Astrocyte (in vitro differentiated cells and primary cell): Measurements from ENCODE around the gene LRRC61.

Experiments
- CTCF ChIP-seq: IDR thresholded peaks from 2 replicates; pipeline ENCODE4 v1.5.1; 2011; ENCODE audit warnings: low read depth, mild to moderate bottlenecking, inconsistent platforms, low read length, moderate library complexity; ENCODE audit not compliant: insufficient read depth
- EZH2 ChIP-seq: IDR thresholded peaks from 2 replicates; pipeline ENCODE4 v1.6.1; 2012; ENCODE audit warnings: mild to moderate bottlenecking, low read length, inconsistent platforms; ENCODE audit not compliant: insufficient read depth

GRCh38 chr7:150367677-150368095, 44.5 kb downstream of the LRRC61 start:
- TF ChIP-seq CTCF (no peak), EZH2 (no peak)
